Pulmonary artery endothelial cell (primary cell): ENCODE data around the gene CLEC7A. TPM values are rescaled to one million over a fixed set of nuclear protein-coding genes. Genes with fewer than 3 reads are reported as not detected.

Experiments used
- DNase-seq: peaks from one replicate; pipeline ENCODE4 v3.0.0-alpha.2; 2011; ENCODE audit warnings: low read depth, low spot score
- total RNA-seq: library from RNA; depleted of rRNA; stranded (reverse); fragments of >200 nt; gene quantifications from 2 replicates; pipeline ENCODE4 v1.2.3, GENCODE V29; 2014

Gene CLEC7A
- total RNA-seq, 1 donor from 2014 or later, result 0.07 TPM

- DNase-seq, result no peak
Observed at GRCh38 chr12:10142976-10143589, 13.1 kb upstream of the CLEC7A start.

- peak; percentile 57 for DNase-seq
Observed at GRCh38 chr12:10140001-10140400, 10.0 kb upstream of the CLEC7A start.

DNA sequence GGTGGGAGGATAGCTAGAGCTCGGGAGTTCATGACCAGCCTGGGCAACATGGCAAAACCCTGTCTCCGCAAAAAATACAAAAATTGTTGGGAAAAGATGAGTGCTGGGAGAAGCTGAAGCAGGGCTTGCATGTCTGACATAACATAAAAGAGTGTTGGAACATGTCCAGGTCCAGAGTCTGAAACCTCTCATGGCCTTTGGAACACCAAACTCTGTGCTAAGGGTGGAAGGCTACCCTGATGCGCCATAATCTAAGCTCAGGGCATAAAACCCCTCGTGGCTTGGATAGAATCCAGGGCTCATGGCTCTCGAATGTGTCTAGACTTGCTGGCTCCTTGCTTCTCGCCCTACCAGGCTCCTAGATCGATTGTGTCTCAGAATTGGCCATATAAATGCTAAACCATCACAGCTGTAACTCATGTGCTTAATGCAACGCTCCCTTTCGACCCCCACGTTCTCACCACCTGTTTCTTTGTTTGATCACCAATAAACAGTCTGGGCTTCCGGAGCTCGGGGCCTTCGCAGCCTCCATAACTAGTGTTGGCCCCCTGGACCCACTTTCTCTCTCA lies 6.7 kb upstream of the CLEC7A start:
- DNase-seq, result no peak

DNA sequence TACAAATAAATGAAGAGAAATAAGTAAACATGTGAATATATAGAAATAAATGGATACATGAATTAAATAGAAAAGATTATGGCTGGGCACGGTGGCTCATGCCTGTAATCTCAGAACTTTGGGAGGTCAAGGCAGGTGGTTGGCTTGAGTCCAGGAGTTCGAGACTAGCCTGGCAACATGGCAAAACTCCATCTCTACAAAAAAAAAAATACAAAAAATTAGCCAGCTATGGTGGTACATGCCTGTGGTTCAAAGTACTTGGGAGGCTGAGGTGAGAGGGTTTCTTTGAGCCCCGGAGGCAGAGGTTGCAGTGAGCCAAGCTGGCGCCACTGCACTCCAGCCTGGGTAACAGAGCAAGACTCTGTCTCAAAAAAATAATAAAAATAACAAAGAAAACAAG lies 5.1 kb upstream of the CLEC7A start:
- no peak for DNase-seq

GRCh38 chr12:10132850-10133370 lies 2.9 kb upstream of the CLEC7A start:
- DNase-seq, result no peak

GRCh38 chr12:10131111-10131690 lies 1.2 kb upstream of the CLEC7A start:
- no peak for DNase-seq

DNA sequence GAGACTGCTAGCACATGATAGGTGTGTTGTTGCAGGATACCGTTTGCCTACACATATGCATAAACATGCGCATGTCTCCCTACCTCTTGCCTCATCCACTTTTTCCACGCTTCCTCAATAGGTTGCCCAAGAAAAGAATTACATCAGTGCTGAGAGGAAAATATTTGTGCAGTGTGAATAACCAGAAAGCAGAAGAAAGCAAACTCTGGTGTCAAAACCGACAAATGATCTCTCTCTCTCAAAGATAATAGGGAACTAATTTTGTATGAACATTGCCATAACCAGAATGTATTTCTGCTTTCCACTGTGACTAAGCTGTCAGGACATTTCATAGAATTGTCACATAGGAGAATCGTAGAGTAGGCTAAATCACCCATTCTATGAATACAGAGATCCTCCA lies 1.3 kb downstream of the CLEC7A start:
- DNase-seq, result no peak

GRCh38 chr12:10126413-10126812 lies 3.6 kb downstream of the CLEC7A start:
- no peak for DNase-seq

DNA sequence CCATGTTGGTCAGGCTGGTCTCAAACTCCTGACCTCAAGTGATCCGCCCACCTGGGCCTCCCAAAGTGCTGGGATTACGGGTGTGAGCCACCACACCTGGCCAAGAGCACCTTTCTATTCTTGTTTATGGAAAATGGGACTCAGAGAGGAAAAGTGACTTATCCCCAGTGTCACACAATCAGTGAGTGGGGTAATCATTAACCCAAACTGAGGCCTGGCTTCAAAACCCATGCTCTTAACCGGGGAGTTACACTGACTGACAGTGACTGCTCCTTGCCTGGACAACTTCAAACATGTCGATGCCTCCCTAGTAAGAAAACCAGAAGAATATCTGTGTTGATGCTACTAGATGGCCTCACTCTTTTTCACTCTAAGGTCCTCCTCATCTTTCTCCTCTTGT lies 7.3 kb downstream of the CLEC7A start:
- no peak for DNase-seq

DNA sequence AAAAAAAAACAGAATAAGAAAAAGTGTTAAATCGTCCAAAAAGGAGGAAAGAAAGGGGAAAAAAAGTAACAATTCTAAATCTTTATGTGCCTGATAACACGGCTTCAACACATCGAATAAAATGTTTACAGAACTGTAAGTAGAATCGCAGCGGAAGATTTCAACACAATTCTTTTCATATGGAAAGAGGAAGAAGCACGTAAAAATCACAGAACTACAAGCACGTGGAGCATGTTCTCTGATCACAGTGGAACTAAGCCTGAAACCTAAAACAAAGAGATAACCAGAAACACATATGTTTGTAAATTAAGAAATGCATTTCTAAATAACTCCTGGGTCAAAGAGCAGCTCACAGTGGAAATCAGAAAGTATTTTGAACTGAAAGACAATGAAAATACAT lies 8.7 kb downstream of the CLEC7A start:
- DNase-seq, result no peak

DNA sequence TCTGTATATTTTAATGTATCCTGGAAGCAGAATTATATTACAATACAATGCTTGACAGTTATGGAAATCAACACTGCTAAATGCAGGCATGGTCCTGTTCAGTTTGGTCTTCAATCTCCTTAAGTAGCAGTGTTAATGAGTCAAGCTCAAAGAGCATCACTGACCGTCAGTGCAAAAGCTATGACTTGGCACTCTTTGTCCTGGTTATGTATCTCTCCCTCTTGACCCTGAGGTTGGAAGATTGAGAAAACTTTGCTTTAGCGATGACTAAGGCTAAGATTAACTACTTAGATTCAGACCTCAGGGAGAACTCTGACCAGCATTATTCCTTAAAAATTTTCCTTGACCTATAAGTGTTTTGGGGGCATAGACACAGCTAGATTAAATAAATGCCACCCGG lies 10.9 kb downstream of the CLEC7A start:
- DNase-seq, result no peak

DNA sequence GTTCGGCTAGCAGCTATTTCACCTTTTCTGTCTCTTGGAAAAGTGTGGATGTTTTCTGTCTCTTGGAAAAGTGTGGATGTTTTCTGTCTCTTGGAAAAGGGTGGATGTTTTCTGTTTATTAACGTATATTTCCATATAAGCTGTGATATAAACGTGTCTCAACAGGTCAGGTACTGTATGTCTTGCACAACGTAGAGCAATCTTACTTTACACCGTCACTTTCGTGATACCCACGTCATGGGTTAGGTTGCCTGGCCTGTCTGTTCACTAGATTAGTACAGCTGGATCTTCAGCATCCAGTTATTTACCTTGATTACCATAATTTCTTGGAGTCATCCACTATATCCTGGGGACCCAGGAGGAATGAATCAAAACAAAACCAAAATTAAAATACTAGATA lies 14.1 kb downstream of the CLEC7A start:
- no peak for DNase-seq

- DNase-seq, result no peak
Observed at GRCh38 chr12:10115311-10115710, 14.7 kb downstream of the CLEC7A start.

DNA sequence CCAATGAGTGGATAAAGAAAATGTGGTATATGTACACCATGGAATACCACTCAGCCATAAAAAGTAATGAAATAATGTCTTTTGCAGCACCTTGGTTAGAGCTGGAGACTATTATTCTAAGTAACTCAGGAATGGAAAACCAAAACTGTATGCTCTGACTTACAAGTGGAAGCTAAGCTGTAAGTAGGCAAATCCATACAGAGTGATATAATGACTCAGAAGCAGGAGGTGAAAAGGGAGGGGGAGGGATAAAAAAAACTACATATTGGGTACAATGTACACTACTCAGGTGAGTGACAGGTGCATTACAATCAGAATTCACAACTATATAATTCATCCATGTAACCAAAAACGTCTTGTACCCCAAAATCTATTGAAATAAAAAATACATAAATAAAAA lies 16.1 kb downstream of the CLEC7A start:
- DNase-seq, result no peak

- no peak for DNase-seq
Observed at GRCh38 chr12:10113075-10113474, 16.9 kb downstream of the CLEC7A start.

DNA sequence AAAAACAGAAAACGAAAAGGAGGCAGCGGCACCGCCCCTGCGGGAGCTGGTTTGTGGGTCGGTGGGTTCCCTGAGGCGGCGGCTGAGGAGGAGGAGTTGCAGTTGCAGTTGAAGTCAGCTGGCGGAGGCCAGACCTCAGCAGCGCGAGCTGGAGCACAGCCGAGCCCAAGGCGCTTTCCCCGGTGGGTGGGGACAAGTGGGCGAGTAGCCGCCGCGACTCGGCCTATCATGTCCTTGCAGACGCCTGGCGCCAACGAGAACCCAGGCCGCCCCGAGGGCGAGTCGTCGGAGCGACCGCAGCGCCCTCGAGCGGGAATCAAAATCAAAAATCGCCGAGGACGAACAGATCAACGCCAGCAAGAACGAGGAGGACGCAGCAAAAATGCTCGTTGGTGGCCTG lies 18.5 kb downstream of the CLEC7A start:
- DNase-seq, result no peak

DNA sequence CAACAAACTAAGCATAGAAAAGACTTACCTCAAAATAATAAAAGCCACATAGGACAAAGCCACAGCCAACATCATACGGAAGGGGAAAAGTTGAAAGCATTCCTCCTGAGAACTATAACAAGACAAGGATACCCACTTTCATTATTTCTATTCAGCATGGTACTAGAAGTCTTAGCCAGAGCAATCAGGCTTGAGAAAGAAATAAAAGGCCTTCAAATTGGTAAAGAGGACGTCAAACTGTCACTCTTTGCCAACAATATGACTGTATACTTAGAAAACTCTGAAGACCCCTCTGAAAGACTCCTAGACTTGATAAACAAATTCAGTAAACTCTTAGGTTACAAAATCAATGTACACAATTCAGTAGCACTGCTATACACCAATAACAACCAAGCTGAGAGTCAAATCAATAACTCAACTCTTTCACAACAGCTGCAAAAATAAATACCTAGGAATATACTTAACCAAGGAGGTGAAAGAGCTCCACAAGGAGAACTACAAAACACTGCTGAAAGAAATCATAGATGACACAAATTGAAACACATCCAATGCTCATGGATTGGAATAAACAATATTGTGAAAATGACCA lies 19.6 kb downstream of the CLEC7A start:
- DNase-seq, result no peak

- no peak for DNase-seq
Observed at GRCh38 chr12:10102322-10102721, 27.7 kb downstream of the CLEC7A start.

DNA sequence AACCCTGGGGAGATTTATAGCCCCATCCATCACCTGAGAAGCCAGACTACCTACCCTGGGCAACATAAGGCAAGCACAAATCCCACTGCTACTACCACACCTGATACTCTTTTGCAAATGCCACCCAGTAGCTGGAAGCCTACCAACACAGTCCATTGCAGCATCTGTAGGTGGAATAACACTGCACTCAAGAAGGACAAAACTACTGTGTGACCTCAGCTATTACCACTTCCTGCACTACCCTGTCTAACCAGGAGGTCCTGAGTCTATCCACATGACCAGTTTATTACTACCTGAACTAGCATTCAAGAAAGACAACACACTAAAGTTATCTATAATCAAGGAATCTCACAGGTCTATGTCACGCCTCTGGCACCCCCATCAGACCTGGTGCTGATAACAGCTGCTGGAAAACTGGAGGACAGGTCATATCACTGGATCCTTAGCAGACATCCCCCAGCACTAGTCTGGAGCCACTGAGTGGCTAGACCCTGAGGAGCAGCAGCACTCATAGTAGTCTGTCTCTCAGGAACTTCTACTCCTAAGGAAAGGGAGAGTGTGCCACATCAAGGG lies 28.3 kb downstream of the CLEC7A start:
- no peak for DNase-seq

DNA sequence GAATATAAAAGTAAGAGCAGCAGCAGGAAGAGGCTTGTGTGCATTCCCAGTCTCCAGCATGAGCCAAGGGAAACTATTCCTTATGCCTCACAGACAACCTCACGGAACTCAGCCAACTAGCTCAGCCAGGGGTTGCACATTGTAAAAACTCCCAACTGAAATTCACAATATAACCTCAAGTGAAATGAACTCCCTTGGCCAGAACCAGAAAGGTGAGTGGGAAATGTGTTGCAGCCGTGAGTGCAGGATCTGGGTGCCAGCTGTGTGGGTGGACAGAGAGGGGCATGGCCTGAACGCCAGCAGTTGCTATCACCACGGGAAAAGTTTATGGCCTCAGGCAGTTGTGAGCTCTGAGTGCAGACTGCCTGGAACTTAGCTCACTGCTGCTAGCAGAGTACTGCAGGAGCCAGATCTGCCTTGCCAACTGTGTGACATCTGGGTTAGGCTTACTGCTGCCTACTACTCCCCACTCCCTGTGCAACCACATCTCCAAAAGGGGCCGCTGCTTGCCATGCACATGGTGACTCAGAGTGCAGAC lies 28.9 kb downstream of the CLEC7A start:
- no peak for DNase-seq

GRCh38 chr12:10098791-10099190 lies 31.2 kb downstream of the CLEC7A start, which contains the start of gene CLEC1A:
Gene CLEC1A, minus strand, starts transcription at chr12:10098985. Its CDS starts 63 bp downstream, at chr12:10098922.
- DNase-seq, result no peak

DNA sequence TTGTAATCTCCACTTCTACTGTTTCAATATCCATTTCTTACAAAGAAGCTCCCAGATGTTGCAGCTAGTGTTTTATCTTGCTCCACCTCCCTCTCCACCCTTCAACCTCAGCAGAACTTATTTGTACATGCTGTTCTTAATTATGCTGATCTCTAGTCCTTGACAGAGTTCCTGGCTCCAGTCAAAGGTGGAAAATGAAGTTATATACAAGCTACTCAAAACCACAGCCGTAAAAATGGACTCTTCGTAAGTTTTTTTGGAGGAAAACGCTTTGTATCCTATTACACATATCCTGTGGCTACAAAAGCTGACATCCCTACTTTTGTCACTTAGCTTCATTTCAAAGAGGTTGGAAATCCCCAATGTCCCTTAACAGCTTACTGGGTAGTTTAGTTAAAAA lies 32.5 kb downstream of the CLEC7A start:
- DNase-seq, result no peak
